Measurements from ENCODE around the gene MORC2. TPM values are rescaled to one million over a fixed set of nuclear protein-coding genes. Genes with fewer than 3 reads are reported as not detected.

MORC2 gene
- total RNA-seq, 1 experiment from 2014 or later = 60.3 TPM

DNA sequence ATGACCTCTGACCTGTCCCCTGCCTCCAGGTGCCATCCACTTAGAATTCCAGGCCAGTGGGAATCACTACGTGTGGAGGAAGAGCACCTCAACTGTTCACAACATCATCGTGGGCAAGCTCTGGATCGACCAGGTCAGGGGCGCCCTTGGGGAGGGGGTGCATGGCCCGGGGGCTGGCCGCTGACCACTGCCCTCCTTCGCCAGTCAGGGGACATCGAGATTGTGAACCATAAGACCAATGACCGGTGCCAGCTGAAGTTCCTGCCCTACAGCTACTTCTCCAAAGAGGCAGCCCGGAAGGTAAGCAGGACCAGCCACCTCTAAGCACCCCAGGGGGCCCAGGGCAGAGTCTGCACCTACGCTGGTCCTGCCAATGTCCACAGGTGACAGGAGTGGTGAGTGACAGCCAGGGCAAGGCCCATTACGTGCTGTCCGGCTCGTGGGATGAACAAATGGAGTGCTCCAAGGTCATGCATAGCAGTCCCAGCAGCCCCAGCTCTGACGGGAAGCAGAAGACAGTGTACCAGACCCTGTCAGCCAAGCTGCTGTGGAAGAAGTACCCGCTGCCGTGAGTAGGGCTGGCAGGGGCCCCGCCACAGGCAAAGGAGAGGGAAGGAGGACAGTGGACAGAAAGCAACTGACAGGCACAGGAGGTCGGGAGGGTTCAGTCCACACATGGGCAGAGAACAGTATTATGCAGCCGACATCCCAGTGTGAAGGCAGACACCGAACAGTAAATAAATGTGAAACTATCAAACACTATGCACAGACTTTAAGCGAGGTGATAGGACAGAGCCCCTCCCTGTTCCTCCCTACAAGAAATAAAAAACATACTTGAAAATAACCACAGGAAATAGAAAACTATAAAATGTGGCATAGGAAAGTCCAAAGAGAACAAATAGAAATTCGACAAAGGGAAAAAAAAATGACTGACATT lies 74.9 kb downstream of the MORC2 start:
- Histone ChIP-seq H3K4me1 (ENCODE audit: insufficient read depth, low read length, poor library complexity, severe bottlenecking) (no peaks in the 10 kb centered on the region), H3K36me3 (ENCODE audit: insufficient read depth, low read length, poor library complexity, severe bottlenecking) (no peaks in the 10 kb centered on the region), H3K4me3 (ENCODE audit: low read depth, low read length, poor library complexity, severe bottlenecking) (no peak overlapping the region), H3K27ac (ENCODE audit: low read depth, low read length, poor library complexity, severe bottlenecking) (no peak overlapping the region), H3K27me3 (replicated peaks; ENCODE audit: insufficient read depth, low read depth, low read length, poor library complexity) (no peaks in the 10 kb centered on the region), H3K9me3 (ENCODE audit: low read depth, low read length, poor library complexity, severe bottlenecking) (no peaks in the 10 kb centered on the region)
- ChIA-PET CTCF (no interaction called here), POLR2A (ENCODE audit: low non-redundant PET) (no interaction called here)
- intact Hi-C loops (cut with micrococcal nuclease; ENCODE audit: unreplicated experiment) = no loop called here
- DNase-seq (ENCODE audit: low spot score) = no peak
- TF ChIP-seq EZH2 (IDR thresholded peaks at IDR 0.05; ENCODE audit: borderline replicate concordance, low read depth, low read length, poor library complexity, severe bottlenecking) = no peak
- TF ChIP-seq, protein P1, sequence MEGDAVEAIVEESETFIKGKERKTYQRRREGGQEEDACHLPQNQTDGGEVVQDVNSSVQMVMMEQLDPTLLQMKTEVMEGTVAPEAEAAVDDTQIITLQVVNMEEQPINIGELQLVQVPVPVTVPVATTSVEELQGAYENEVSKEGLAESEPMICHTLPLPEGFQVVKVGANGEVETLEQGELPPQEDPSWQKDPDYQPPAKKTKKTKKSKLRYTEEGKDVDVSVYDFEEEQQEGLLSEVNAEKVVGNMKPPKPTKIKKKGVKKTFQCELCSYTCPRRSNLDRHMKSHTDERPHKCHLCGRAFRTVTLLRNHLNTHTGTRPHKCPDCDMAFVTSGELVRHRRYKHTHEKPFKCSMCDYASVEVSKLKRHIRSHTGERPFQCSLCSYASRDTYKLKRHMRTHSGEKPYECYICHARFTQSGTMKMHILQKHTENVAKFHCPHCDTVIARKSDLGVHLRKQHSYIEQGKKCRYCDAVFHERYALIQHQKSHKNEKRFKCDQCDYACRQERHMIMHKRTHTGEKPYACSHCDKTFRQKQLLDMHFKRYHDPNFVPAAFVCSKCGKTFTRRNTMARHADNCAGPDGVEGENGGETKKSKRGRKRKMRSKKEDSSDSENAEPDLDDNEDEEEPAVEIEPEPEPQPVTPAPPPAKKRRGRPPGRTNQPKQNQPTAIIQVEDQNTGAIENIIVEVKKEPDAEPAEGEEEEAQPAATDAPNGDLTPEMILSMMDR (conservative IDR thresholded peaks at IDR 0.05; ENCODE audit: low read depth, low read length) = no peak
- BruUV-seq (replicated peaks) = no TSS peak

DNA sequence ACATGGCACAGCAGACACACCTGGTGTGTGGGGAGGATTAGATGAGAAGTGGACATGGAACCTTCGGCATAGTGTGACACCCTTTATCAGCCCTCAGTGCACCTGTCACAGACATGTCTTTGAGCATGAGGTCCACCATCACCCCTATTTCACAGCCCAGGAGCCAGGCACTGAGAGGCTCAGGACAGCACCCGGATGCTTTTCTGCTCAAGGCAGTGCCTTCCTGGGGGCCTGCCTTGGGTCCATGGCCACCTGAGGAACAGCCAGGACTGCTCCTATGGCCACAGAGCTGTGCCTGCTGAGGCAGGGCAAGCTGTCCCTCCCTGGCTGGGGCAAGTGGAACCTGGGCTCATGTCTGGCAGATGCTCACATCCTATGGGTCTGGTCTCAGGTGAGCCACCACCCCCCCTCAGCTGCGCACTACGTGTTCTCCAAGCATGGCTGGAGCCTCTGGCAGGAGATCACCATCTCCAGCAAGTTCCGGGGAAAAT lies 75.8 kb downstream of the MORC2 start:
- no peak overlapping the region for H3K4me3 ChIP-seq (ENCODE audit: low read depth, low read length, poor library complexity, severe bottlenecking)
- no TSS peak for BruUV-seq (replicated peaks)
- intact Hi-C loops (cut with micrococcal nuclease; ENCODE audit: unreplicated experiment) = no loop called here
- no peak for DNase-seq (ENCODE audit: low spot score)
- ChIA-PET CTCF (interaction anchor here (0.5 kb wide), 1 partner anchor 29 kb away, joined by 5 read pairs; no protein-coding TSS in a partner anchor), POLR2A (ENCODE audit: low non-redundant PET) (no interaction called here)
- H3K4me1 ChIP-seq (ENCODE audit: insufficient read depth, low read length, poor library complexity, severe bottlenecking) = no peaks in the 10 kb centered on the region
- no peaks in the 10 kb centered on the region for H3K27me3 ChIP-seq (replicated peaks; ENCODE audit: insufficient read depth, low read depth, low read length, poor library complexity)
- TF ChIP-seq, protein P1 (conservative IDR thresholded peaks at IDR 0.05; ENCODE audit: low read depth, low read length) = no peak
- TF ChIP-seq EZH2 (IDR thresholded peaks at IDR 0.05; ENCODE audit: borderline replicate concordance, low read depth, low read length, poor library complexity, severe bottlenecking) = no peak
- no peaks in the 10 kb centered on the region for H3K9me3 ChIP-seq (ENCODE audit: low read depth, low read length, poor library complexity, severe bottlenecking)
- no peak overlapping the region for H3K27ac ChIP-seq (ENCODE audit: low read depth, low read length, poor library complexity, severe bottlenecking)
- H3K36me3 ChIP-seq (ENCODE audit: insufficient read depth, low read length, poor library complexity, severe bottlenecking) = no peaks in the 10 kb centered on the region

DNA sequence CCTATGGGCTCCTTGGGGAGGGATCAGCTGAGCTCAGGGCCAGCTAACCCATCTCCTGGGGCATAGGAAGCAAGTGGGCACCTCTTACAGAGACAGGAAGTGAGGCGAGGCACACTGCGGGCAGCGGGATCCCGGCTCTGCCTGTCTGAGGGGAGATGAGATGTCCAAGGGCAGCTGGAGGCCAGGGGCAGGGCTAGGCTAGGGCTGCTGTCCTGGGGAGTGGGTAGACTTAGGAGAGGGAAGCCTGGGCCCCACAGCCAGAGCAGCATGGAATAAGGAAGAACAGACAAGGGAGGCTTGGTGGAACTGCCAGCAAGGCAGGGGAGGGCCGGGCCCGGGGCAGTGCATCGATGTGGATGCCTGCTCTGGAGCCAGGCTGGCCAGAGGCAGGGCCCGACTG lies 76.3 kb downstream of the MORC2 start:
- Histone ChIP-seq H3K4me3 (ENCODE audit: low read depth, low read length, poor library complexity, severe bottlenecking) (no peak overlapping the region), H3K9me3 (ENCODE audit: low read depth, low read length, poor library complexity, severe bottlenecking) (no peaks in the 10 kb centered on the region), H3K27me3 (replicated peaks; ENCODE audit: insufficient read depth, low read depth, low read length, poor library complexity) (no peaks in the 10 kb centered on the region), H3K36me3 (ENCODE audit: insufficient read depth, low read length, poor library complexity, severe bottlenecking) (no peaks in the 10 kb centered on the region), H3K4me1 (ENCODE audit: insufficient read depth, low read length, poor library complexity, severe bottlenecking) (no peaks in the 10 kb centered on the region), H3K27ac (ENCODE audit: low read depth, low read length, poor library complexity, severe bottlenecking) (no peak overlapping the region)
- intact Hi-C loops (cut with micrococcal nuclease; ENCODE audit: unreplicated experiment) = no loop called here
- no peak for DNase-seq (ENCODE audit: low spot score)
- POLR2A ChIA-PET (ENCODE audit: low non-redundant PET) = no interaction called here
- TF ChIP-seq, protein P1 (conservative IDR thresholded peaks at IDR 0.05; ENCODE audit: low read depth, low read length) = no peak
- no peak for TF ChIP-seq EZH2 (IDR thresholded peaks at IDR 0.05; ENCODE audit: borderline replicate concordance, low read depth, low read length, poor library complexity, severe bottlenecking)
- BruUV-seq (replicated peaks) = no TSS peak
- CTCF ChIA-PET = interaction anchor here (0.5 kb wide), 1 partner anchor 30 kb away, joined by 5 read pairs; no protein-coding TSS in a partner anchor

Data from A673 (cell line).